Coronary artery (tissue), 2 donors: ENCODE results near the gene MCCC2.
"Not testable (repeated sequence)": the region's sequence is repeated elsewhere in the genome, so short reads cannot be mapped to it uniquely, and the experiment has no call there.

Experiments
- DNase-seq: peaks from one replicate; pipeline ENCODE4 v3.0.0-alpha.2; 2017; ENCODE audit warnings: low spot score
- H3K27ac ChIP-seq, 2 donors: fragments of 200-600 bp; sonication (generic); one replicate each; pipeline ENCODE4 v1.5.1; 2016 to 2019
- H3K4me3 ChIP-seq: fragments of 200-600 bp; sonication (generic); 2 replicates; pipeline ENCODE4 v1.5.1; 2016; ENCODE audit warnings: mild to moderate bottlenecking, moderate library complexity
- CTCF ChIP-seq: fragments of 200-600 bp; sonication (generic); IDR thresholded peaks from one replicate; pipeline ENCODE4 v1.5.1; 2019; ENCODE audit warnings: antibody characterized with exemption

The MCCC2 gene

DNA sequence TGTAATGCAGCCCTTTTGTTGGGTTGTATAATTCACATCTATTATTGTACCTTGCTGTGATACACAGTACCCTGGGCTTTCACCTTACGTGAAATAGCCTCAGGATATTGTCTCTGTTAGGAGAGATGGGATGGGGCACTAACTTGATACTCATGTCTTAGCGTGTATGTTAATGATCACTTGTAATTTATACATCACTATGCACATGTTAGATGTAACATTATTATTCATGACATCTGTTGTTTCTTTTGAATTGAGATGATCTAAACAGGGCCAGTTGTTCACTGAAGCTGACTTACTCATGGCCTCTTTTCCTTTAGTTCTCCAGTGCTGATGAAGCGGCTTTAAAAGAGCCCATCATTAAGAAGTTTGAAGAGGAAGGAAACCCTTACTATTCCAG, 65.2 kb downstream of the MCCC2 start:
- TF ChIP-seq CTCF: no peak
- Histone ChIP-seq H3K4me3 (no peak overlapping the region), H3K27ac (no peak overlapping the region)
- DNase-seq: no peak

- Histone ChIP-seq H3K4me3 (no peak overlapping the region), H3K27ac (no peak overlapping the region)
- DNase-seq: no peak
- TF ChIP-seq CTCF: no peak
Observed at GRCh38 chr5:71652803-71653543, 65.8 kb downstream of the MCCC2 start.

DNA sequence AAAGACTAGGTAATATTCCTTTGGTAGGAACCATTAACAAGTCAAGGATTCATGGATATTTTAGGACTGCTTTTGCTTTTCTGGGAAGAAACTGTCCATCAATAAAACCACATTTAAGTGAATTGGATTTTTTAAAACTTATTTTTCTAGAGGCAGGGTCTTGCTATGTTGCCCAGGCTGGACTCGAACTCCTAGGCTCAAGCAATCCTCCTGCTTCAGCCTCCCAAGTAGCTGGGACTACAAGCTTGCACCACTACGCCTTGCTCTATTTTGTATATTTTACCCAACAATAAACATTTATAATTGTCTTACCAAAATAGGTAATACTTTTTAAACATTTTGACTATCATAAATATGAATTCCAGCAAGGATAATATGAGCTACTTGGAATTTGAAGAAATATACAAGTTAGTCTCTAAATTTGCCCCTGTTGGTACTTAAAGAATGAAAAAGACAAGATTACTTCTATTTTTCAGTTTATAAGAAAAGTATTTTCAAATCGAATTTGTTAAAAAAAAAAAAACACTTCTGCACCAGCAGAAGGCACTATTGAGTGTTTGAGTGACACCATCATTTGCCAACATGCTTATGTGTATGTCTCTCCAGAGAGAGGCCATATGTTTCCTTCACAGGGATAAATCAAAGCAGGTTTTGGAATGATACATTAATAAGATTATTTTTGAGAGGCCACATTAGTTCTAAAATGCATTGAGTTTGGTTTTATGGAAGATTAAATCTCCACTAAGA, 71.9 kb downstream of the MCCC2 start:
- no peak overlapping the region for H3K27ac ChIP-seq
- no peak for TF ChIP-seq CTCF

DNA sequence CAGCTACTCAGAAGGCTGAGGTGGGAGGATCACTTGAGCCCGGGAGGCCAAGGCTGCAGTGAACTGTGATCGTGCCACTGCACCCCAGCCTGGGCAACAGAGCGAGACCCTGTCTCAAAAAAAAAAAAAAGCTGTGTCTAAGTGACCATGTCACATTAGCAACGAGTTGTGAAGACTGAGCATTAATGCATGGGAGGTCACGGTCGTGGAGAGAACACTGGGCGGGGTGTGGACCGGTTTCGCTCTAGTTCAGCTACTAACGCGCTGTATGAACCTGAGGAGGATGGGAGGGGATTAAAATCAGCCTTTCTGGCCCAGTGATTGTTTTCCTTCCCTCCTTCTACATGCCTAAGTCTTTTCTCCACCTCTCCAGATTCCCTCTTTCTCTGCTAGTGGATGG, 75.2 kb downstream of the MCCC2 start:
- H3K4me3 ChIP-seq: no peak overlapping the region
- no peak for TF ChIP-seq CTCF
- no peak overlapping the region for H3K27ac ChIP-seq
- no peak for DNase-seq

More for the DNA sequence above, 71.9 kb downstream of the MCCC2 start:
- H3K4me3 ChIP-seq: no peak overlapping the region
- DNase-seq: no peak

DNA sequence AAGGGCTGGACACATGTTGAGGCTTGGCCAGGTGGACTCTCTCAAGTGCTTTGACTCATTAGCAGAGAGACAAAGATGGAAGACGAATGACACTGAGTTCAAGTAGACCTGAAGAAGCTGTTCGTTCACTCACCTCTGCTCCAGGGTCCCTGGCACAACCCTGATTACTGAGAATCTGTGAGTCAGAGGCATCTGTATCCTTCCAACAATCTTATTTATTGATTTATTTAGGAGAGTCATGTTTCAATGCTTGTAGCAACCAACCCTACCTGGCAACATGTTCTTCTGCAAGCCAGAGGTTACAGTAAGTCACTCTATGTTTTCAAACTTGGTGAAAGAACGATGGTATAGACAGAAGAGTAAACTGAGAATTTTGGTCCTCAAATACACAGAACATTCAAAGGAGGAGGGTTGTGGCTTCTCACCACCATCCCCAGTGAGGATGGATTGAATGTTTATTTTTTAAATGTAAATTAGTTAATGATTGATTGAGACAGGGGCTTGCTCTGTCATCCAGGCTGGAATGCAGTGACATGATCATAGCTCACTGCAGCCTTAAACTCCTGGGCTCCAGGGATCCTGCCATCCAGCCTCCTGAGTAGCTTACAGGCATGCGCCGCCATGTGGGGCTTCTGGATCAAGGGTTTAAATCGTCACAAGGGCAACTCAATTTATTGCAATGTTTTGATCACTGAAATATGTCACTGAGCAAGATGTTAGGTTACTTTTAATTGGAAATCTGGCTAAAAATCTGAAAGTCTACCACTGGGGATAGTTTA, 76.2 kb downstream of the MCCC2 start:
- TF ChIP-seq CTCF: no peak
- DNase-seq: no peak
- Histone ChIP-seq H3K4me3 (no peak overlapping the region), H3K27ac (no peak overlapping the region)

DNA sequence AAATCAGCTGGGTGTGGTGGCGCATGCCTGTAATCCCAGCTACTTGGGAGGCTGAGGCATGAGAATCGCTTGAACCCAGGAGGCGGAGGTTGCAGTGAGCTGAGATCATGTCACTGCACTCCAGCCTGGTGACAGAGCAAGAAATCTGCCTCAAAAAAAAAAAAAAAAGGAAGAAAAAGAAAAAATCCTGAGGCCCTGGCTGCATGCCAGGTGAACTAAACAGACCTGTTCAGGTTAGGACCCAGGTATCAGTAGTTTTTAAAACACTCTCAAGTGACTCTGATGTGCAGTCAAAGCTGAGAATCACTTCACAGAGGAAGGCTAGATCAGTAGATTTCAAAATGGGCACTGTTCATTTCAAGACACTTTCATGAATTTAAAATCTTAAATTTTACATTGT, 77.5 kb downstream of the MCCC2 start:
- H3K27ac ChIP-seq, H3K4me3 ChIP-seq, DNase-seq: not testable (repeated sequence)

DNA sequence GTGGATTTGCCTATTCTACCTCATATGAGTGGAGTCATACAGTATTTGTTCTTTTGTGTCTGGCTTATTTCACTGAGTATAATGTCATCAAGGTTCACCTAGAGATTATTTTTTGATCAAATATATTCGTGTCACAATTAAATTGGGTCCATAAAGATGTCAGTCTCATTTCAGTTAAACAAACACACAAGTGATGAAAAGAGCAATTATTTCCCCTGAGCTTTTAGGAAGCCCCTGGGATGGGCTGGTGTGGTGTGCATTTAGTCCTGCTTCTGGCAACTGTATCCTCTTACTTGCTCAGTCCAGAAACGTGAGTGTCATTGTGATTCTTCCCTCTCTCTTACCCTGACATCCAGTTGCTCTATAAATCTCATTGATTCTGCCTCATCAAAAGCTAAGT, 79.2 kb downstream of the MCCC2 start:
- Histone ChIP-seq H3K27ac (no peak overlapping the region), H3K4me3 (no peak overlapping the region)
- no peak for TF ChIP-seq CTCF
- DNase-seq: no peak
